Measurements from ENCODE around the gene C3orf33.

Gene C3orf33

GRCh38 chr3:155743606-155744005 lies 62.5 kb downstream of the C3orf33 start:
- no peak for DNase-seq (ENCODE audit: low spot score)

GRCh38 chr3:155742349-155742965 lies 63.6 kb downstream of the C3orf33 start:
- no peak for DNase-seq (ENCODE audit: low spot score)

- DNase-seq (ENCODE audit: low spot score): no peak
Measured at GRCh38 chr3:155741603-155742002, 64.5 kb downstream of the C3orf33 start.

GRCh38 chr3:155741101-155741500 lies 65.0 kb downstream of the C3orf33 start:
- no peak for DNase-seq (ENCODE audit: low spot score)

GRCh38 chr3:155739154-155739553 lies 66.9 kb downstream of the C3orf33 start:
- peak; percentile 39 for DNase-seq (ENCODE audit: low spot score)

GRCh38 chr3:155738580-155739076 lies 67.5 kb downstream of the C3orf33 start:
- no peak for DNase-seq (ENCODE audit: low spot score)

- DNase-seq (ENCODE audit: low spot score): no peak
Measured at GRCh38 chr3:155737844-155738460, 68.1 kb downstream of the C3orf33 start.

GRCh38 chr3:155736381-155736780 lies 69.7 kb downstream of the C3orf33 start:
- DNase-seq (ENCODE audit: low spot score): no peak

GRCh38 chr3:155730843-155731242 lies 75.2 kb downstream of the C3orf33 start:
- DNase-seq (ENCODE audit: low spot score): no peak

- no peak for DNase-seq (ENCODE audit: low spot score)
Measured at GRCh38 chr3:155727836-155728235, 78.2 kb downstream of the C3orf33 start.

GRCh38 chr3:155714295-155714718 lies 91.8 kb downstream of the C3orf33 start:
- DNase-seq (ENCODE audit: low spot score): no peak
